ACC112 (cell line): ENCODE data around the gene COL18A1.

Experiments
- H2AFZ ChIP-seq: fragments of 200-600 bp; sonication (generic); one replicate; pipeline ENCODE4 v1.6.0; 2017; ENCODE audit warnings: antibody characterized with exemption, low read length; ENCODE audit not compliant: unreplicated experiment
- H3K27ac ChIP-seq: fragments of 200-600 bp; sonication (generic); 2 replicates; pipeline ENCODE4 v1.5.1; 2014; ENCODE audit warnings: low read depth, mild to moderate bottlenecking, antibody characterized with exemption, low read length, moderate library complexity
- H3K27me3 ChIP-seq: fragments of 200-600 bp; sonication (generic); 2 replicates; pipeline ENCODE4 v1.6.1; 2014; ENCODE audit warnings: mild to moderate bottlenecking, antibody characterized with exemption, low read length, moderate library complexity, mixed read lengths; ENCODE audit not compliant: insufficient read depth
- H3K36me3 ChIP-seq: fragments of 200-600 bp; sonication (generic); 2 replicates; pipeline ENCODE4 v1.6.1; 2016; ENCODE audit warnings: mild to moderate bottlenecking, antibody characterized with exemption, low read length, moderate library complexity, mixed read lengths; ENCODE audit not compliant: insufficient read depth
- H3K4me1 ChIP-seq: fragments of 200-600 bp; sonication (generic); one replicate; pipeline ENCODE4 v1.6.1; 2016; ENCODE audit warnings: low read length, mixed read lengths; ENCODE audit not compliant: insufficient read depth, unreplicated experiment, control insufficient read depth
- H3K4me3 ChIP-seq: fragments of 200-600 bp; sonication (generic); 2 replicates; pipeline ENCODE4 v1.5.1; 2014; ENCODE audit warnings: mild to moderate bottlenecking, low read depth, low read length
- H3K79me2 ChIP-seq: fragments of 200-600 bp; sonication (generic); one replicate; pipeline ENCODE4 v1.6.0; 2016; ENCODE audit warnings: low read length; ENCODE audit not compliant: control insufficient read depth, unreplicated experiment, insufficient read depth

COL18A1 gene

DNA sequence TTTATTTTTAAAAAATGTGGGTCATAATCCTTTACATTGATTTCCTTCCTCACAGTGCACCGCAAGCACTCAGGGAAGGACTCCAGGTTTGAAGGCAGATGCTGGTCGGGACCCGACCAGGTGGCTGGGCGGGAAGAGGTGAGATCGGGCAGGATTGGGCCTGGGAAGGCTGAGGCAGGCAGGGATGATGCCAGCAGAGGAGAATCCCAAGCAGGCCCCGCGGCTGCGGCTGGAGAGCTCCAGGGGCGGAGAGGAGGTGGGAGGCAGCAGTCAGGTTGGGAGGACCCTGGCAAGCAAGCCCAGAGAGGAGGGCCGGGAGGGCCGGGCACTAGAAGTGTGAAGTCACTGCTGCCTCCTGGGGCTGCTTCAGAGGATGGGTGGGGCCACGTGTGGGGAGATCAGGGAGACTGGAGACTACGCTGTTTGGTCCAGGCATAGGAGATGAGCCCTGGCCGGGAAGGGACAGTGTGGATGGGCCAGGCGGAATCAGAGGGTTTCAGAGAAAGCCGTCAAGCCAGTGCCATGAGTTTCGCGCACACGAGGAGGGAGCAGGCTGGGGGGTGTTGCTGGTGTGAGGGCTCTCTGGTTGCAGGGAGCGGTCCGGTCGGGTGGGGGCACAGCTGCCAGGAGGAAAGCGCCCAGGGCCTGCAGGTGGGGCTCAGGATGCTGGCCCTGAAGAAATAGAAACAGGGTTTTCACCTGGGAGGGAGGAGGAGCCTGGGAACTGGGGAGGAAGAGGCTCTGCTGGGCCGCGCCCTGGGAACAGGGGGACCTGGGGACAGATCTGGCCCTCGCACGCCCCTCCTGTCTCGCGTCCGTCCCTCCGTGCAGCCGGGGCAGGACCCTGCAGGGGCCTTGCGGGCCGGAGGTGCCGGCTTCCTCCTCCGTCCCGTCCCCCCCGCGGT, 888 bp upstream of the COL18A1 start:
- H3K4me1 ChIP-seq, result no peaks in the 10 kb centered on the region
- H3K27ac ChIP-seq, result no peak overlapping the region
- H3K36me3 ChIP-seq, result no peaks in the 10 kb centered on the region; the same call in 1 of the 2 replicates
- peak overlapping the region; percentile 68 for H3K4me3 ChIP-seq
- H3K79me2 ChIP-seq, result no peaks in the 10 kb centered on the region
- no peak overlapping the region for H2AFZ ChIP-seq
- peaks cover 32% of the 10 kb centered on the region for H3K27me3 ChIP-seq

DNA sequence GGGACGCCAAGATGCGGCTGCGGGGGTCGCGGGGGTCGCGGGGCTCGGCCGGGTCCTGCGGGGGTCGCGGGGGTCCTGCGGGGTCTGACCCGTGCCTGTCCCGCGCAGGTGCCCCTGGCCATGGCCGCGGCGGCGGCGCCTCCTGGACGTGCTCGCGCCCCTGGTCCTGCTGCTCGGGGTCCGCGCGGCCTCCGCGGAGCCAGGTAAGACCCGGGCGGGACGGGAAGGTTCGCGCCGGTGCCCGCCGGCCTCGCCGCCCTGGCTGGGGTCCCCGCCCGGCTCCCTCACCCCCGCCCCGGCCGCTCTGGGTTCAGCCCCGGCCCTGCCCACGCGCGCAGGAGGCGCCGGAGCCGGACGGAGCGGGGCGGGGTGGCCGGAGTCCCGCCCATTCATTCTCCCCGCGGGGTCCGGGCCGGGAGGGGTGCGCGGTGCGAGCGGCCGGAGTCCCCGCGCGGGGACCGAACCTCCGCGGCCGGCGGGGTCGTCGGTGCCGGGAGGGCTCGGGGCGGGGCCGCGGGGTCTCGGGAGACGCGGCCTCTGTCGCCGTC, 380 bp downstream of the COL18A1 start:
- no peaks in the 10 kb centered on the region; the same call in 1 of the 2 replicates for H3K36me3 ChIP-seq
- H2AFZ ChIP-seq, result peak overlapping the region; percentile 43
- no peaks in the 10 kb centered on the region for H3K79me2 ChIP-seq
- H3K27ac ChIP-seq, result no peak overlapping the region
- H3K27me3 ChIP-seq, result peaks cover 23% of the 10 kb centered on the region
- H3K4me1 ChIP-seq, result no peaks in the 10 kb centered on the region
- peak overlapping the region; percentile 77 for H3K4me3 ChIP-seq

DNA sequence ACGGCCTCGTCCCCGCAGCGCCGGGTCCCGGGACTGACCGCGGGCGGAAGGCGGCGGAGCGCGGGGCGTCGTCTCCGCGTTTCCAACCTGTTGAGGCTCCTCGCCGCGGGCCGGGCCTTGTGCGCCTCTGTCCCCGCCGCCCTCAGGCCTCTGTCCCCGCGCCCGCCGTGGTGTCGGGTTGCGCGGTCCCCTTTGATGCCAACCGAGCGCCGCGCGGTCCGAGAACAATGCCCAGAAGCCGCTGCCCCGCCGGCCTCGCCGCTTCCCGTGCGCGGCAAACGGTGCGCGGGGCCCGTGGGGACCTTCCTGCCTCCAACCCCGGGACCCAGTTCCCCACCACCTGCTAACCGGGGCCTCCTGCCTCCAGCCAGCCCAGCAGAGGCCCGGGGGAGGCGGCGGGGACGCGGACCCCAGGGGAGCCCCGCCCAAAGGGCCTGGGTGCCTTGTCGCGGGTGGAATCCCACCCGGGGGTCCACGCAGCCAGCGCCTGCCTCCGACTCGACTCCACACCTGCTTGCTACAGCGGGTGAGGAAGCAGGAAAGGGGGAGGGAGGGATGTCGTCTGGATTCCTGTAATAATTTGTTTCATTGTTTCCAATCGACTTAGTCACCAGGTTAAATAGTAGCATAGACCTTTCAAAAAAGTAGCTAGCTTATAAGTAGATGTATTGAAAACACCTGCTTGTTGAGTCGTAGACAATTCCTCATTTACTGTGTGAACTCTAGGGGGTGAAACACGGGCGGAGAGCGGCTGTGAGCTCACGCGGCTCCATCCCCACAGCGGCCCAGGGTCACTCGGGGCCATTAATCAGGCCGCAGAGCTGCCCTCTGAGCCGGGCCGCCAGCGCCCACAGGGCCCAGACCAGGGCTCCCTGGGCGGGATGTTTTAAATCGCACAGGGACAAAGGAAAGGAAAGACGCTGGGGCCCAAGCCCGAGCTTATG, 1.1 kb downstream of the COL18A1 start:
- Histone ChIP-seq H3K4me1 (no peaks in the 10 kb centered on the region), H3K27ac (no peak overlapping the region), H3K36me3 (no peaks in the 10 kb centered on the region; the same call in 1 of the 2 replicates), H3K4me3 (peak overlapping the region; percentile 77), H3K27me3 (peaks cover 21% of the 10 kb centered on the region; the same call in 1 of the 2 replicates), H2AFZ (peak overlapping the region; percentile 43), H3K79me2 (no peaks in the 10 kb centered on the region)

DNA sequence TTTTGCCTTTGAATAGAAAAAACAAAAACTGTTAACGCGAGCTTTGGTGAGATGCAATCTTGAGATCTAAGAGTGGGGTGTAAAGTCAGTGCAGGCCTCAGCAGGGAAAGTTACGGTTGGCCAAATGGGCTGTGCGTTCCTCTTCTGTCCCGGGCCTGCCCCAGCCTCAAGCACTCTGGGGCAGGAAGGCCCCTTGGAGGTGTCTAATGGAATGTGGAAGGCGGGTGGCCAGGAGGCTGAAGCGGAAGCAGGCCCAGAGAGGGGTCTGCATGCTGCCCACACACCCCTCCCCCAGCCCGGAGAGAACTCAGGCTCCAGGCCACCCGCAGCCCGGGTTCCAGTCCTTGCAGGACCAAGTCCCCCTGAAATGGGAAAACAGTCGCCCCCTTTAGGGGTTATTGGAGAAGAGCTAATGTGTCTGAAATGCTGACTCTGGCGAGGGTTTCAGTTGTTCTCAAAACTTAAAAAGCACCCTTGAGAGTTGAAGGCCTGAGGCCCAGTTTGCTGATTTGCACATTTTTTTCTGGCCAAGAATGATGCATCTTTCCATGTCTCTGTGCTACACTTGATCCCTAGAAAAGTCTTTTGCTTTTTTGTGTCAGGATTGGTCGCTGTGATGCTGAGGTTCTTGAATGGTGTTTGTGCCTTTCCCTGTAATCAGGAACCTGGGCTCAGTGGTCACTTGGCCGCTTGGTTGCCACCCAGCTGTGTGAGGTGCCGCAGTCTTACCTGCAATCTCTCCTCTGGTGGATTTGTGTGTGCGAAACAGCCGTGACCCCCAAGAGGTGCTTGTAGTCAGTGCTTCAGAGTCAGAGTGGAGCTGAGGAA, 2.0 kb downstream of the COL18A1 start:
- H3K79me2 ChIP-seq, result no peaks in the 10 kb centered on the region
- no peak overlapping the region for H2AFZ ChIP-seq
- H3K27me3 ChIP-seq, result peaks cover 11% of the 10 kb centered on the region; the same call in 1 of the 2 replicates
- no peaks in the 10 kb centered on the region for H3K36me3 ChIP-seq
- H3K4me3 ChIP-seq, result no peak overlapping the region
- no peak overlapping the region for H3K27ac ChIP-seq
- H3K4me1 ChIP-seq, result no peaks in the 10 kb centered on the region

DNA sequence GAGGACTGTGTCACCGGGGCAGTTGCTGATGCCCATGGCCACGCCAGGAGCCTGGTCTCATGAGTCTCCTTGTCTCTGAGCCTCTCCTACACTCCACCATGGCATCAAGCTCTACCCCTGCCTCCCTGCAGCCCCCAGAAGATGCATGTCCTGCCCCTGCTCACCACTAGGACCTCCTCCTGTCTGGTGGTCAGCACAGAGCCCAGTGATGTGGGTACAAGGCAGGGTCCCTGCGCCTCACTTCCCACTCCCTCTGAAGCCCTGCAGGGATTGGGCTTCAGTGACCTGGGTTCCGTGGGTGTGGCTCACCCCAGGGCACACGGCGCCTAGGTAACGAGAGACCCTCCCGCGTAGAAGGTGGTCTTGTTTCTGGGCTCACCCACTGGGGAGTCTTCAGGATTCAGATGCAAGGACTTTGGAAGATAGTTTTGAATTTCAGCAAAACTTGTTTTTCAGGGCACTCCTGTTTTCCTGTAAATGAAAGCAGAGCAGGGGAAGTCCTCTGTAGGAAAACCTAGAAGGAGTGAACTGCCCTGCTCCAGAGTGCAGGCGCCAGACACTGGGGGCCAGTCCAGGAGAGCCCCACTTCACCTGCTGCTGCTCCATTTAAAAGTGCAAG, 2.8 kb downstream of the COL18A1 start:
- Histone ChIP-seq H3K36me3 (no peaks in the 10 kb centered on the region), H2AFZ (no peak overlapping the region), H3K27ac (no peak overlapping the region), H3K79me2 (no peaks in the 10 kb centered on the region), H3K27me3 (peaks cover 10% of the 10 kb centered on the region; the same call in 1 of the 2 replicates), H3K4me1 (no peaks in the 10 kb centered on the region), H3K4me3 (no peak overlapping the region)

DNA sequence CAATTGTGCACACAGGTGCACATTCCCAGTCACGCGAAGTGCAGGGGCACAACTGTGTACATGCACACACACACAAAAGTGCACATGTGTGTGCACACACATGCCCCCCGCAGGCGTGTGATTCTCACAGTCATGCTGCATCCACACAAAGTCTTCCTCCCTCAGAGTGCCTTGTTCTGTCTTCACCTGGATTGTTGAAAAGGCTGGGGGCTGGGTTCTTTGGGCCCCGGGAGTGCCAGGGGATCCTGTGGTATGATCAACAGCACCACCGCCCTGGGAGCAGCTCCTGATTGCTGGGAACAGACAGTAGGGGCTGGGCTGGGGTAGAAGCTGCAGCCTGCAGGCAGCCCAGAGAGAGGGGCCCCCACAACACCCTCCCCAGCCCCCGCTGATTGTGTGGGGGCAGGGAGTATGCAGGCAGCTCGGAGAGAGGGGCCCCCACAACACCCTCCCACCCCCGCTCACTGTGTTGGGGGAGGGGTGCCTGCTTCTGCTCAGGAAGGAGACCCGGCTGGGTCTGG, 3.4 kb downstream of the COL18A1 start:
- H3K79me2 ChIP-seq, result no peaks in the 10 kb centered on the region
- no peaks in the 10 kb centered on the region for H3K36me3 ChIP-seq
- H3K4me3 ChIP-seq, result no peak overlapping the region
- no peak overlapping the region for H3K27ac ChIP-seq
- H3K4me1 ChIP-seq, result no peaks in the 10 kb centered on the region
- peaks cover 5% of the 10 kb centered on the region; the same call in 1 of the 2 replicates for H3K27me3 ChIP-seq
- no peak overlapping the region for H2AFZ ChIP-seq

DNA sequence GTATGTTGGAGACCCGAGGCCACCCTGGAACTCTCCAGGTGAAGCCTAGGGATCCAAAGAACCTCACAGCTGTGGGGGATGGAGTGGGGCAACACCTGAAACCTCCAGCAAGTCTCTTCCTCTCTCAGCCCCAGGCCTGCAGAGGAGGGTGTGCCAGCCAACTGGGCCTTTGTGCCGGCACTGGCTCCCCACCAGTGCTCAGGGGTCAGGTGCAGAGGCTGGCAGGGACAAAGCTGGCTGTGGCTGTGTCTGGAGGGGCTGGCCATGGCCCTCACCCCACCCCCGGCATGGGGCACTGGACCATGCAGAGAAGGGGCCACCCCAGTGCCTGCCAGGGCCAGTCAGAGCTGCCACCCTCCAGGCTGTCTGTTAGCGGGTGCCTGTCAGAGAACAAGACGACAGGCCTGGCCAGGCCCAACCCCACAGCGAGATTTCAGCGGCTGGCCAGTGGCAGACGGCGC, 3.9 kb downstream of the COL18A1 start:
- no peak overlapping the region for H3K4me3 ChIP-seq
- H3K4me1 ChIP-seq, result no peaks in the 10 kb centered on the region
- no peak overlapping the region for H2AFZ ChIP-seq
- peaks cover under 1% of the 10 kb centered on the region; the same call in 1 of the 2 replicates for H3K27me3 ChIP-seq
- H3K79me2 ChIP-seq, result no peaks in the 10 kb centered on the region
- H3K27ac ChIP-seq, result no peak overlapping the region
- no peaks in the 10 kb centered on the region for H3K36me3 ChIP-seq

DNA sequence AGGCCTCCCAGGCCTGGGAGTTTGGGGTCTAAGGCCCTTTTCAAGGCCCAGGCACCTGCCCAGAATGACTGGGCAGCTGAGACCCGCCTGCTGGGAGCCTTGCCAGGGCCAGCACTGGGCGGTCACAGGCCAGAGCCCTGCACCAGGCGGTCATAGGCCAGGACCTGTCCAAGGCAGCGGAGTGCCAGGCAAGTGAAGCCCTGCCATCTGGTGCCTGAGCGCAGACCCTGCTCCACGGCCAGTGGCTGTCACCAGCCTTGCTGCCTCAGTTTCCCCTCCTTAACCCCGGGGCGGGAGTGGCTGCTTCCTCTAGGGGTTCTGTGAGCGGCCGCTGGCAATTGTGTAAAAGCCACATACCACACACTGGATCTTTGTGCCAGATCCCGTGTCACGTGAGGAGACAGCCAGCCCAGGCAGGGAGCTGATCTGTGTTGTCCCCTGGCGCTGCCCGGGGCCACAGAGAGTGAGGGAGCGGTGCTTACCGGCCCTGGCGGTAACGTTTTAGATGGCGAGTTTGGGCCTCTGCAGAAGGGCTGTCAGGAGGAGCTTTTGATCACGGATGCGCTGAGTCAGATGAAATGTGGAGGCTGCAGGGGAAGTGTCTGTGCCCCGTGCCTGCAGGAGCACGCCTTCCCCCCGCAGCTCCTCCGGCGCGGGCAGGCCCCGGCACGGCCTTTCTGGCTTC, 4.6 kb downstream of the COL18A1 start:
- Histone ChIP-seq H3K4me3 (no peak overlapping the region), H3K27me3 (no peaks in the 10 kb centered on the region; the same call in 1 of the 2 replicates), H3K79me2 (no peaks in the 10 kb centered on the region), H3K27ac (no peak overlapping the region), H3K4me1 (no peaks in the 10 kb centered on the region), H3K36me3 (no peaks in the 10 kb centered on the region), H2AFZ (no peak overlapping the region)
